Activated CD8-positive, alpha-beta memory T cell treated with anti-CD3 and anti-CD28 coated beads, Interleukin-2, amount 50 U/mL, for 4 hours (primary cell): ENCODE data around the gene IFT122.

Experiments
- DNase-seq: peaks from one replicate; pipeline ENCODE4 v3.0.0-alpha.2; 2020

Gene IFT122

GRCh38 chr3:129548104-129548965 is 108.3 kb downstream of the IFT122 start:
- DNase-seq = no peak

GRCh38 chr3:129549006-129549800 is 109.2 kb downstream of the IFT122 start:
- no peak for DNase-seq

- no peak for DNase-seq
These were observed 109.8 kb downstream of the IFT122 start for GRCh38 chr3:129549805-129550204.

GRCh38 chr3:129552287-129553050 is 112.4 kb downstream of the IFT122 start:
- no peak for DNase-seq

GRCh38 chr3:129553171-129553570 is 113.1 kb downstream of the IFT122 start:
- no peak for DNase-seq

- no peak for DNase-seq
These were observed 113.7 kb downstream of the IFT122 start for GRCh38 chr3:129553719-129554118.

- DNase-seq = no peak
These were observed 114.5 kb downstream of the IFT122 start for GRCh38 chr3:129554356-129555152.

GRCh38 chr3:129555153-129555550 is 115.1 kb downstream of the IFT122 start:
- DNase-seq = no peak

GRCh38 chr3:129555616-129556357 is 115.8 kb downstream of the IFT122 start:
- DNase-seq = no peak

GRCh38 chr3:129556358-129556695 is 116.3 kb downstream of the IFT122 start:
- DNase-seq = no peak

GRCh38 chr3:129556890-129557547 is 117.0 kb downstream of the IFT122 start:
- DNase-seq = no peak

GRCh38 chr3:129557548-129557894 is 117.5 kb downstream of the IFT122 start:
- no peak for DNase-seq

- no peak for DNase-seq
These were observed 118.2 kb downstream of the IFT122 start for GRCh38 chr3:129558081-129558771.

GRCh38 chr3:129558772-129559564 is 118.9 kb downstream of the IFT122 start:
- no peak for DNase-seq

GRCh38 chr3:129559565-129560079 is 119.6 kb downstream of the IFT122 start:
- DNase-seq = no peak

- DNase-seq = no peak
These were observed 120.3 kb downstream of the IFT122 start for GRCh38 chr3:129560269-129560787.

- DNase-seq = no peak
These were observed 121.0 kb downstream of the IFT122 start for GRCh38 chr3:129560911-129561594.

- DNase-seq = no peak
These were observed 121.7 kb downstream of the IFT122 start for GRCh38 chr3:129561619-129562248.
